Neural cell (in vitro differentiated cells): ENCODE results near the gene CPA3. TPM values are rescaled to one million over a fixed set of nuclear protein-coding genes. Genes with fewer than 3 reads are reported as not detected.

ENCODE experiments used
- H2AFZ ChIP-seq: fragments of 200-600, 300-800 bp; sonication (generic), shearing (Covaris generic); 2 replicates; pipeline ENCODE4 v1.6.0; 2014; ENCODE audit warnings: low read depth, mild to moderate bottlenecking, antibody characterized with exemption, low read length, moderate library complexity
- H3F3A ChIP-seq: fragments of 200-600 bp; shearing (Covaris generic); 2 replicates; pipeline ENCODE4 v1.6.1; 2016; ENCODE audit warnings: mild to moderate bottlenecking, moderate library complexity, mixed read lengths, antibody characterized with exemption, low read length; ENCODE audit not compliant: insufficient read depth, poor library complexity, severe bottlenecking
- H3K27ac ChIP-seq: fragments of 200-600, 300-800 bp; sonication (generic), shearing (Covaris generic); 2 replicates; pipeline ENCODE4 v1.5.1; 2014; ENCODE audit warnings: mild to moderate bottlenecking, low read length, moderate library complexity
- H3K27me3 ChIP-seq: fragments of 300-800, 200-600 bp; sonication (generic), shearing (Covaris generic); 2 replicates; pipeline ENCODE4 v1.6.0; 2014; ENCODE audit warnings: mild to moderate bottlenecking, low read depth, low read length, moderate library complexity; ENCODE audit not compliant: insufficient read depth
- H3K36me3 ChIP-seq: fragments of 300-800, 200-600 bp; sonication (generic), shearing (Covaris generic); 2 replicates; pipeline ENCODE4 v1.5.1; 2014; ENCODE audit warnings: mild to moderate bottlenecking, antibody characterized with exemption, low read length, moderate library complexity; ENCODE audit not compliant: insufficient read depth
- H3K4me2 ChIP-seq: fragments of 300-800, 200-600 bp; sonication (generic), shearing (Covaris generic); 2 replicates; pipeline ENCODE4 v1.6.0; 2014; ENCODE audit warnings: mild to moderate bottlenecking, low read length
- H3K4me3 ChIP-seq: fragments of 300-800, 200-600 bp; sonication (generic), shearing (Covaris generic); 2 replicates; pipeline ENCODE4 v1.5.1; 2014; ENCODE audit warnings: mild to moderate bottlenecking, low read length, moderate library complexity
- H3K79me2 ChIP-seq: fragments of 200-600 bp; shearing (Covaris generic); replicated peaks from 2 replicates; pipeline ENCODE4 v1.6.0; 2014; ENCODE audit warnings: mild to moderate bottlenecking, low read length, moderate library complexity; ENCODE audit not compliant: insufficient read depth
- H3K9ac ChIP-seq: fragments of 300-800, 200-600 bp; sonication (generic), shearing (Covaris generic); 2 replicates; pipeline ENCODE4 v1.6.1; 2016; ENCODE audit warnings: mild to moderate bottlenecking, low read length, mixed read lengths
- H3K9me2 ChIP-seq: fragments of 200-600 bp; shearing (Covaris generic); 2 replicates; pipeline ENCODE4 v1.6.1; 2016; ENCODE audit warnings: mild to moderate bottlenecking, low read length, mixed read lengths; ENCODE audit not compliant: insufficient read depth
- H3K9me3 ChIP-seq: fragments of 200-600, 300-800 bp; sonication (generic), shearing (Covaris generic); 2 replicates; pipeline ENCODE4 v1.6.1; 2016; ENCODE audit warnings: mild to moderate bottlenecking, mixed run types, low read length, moderate library complexity, mixed read lengths
- H4K20me1 ChIP-seq: fragments of 200-600 bp; shearing (Covaris generic); 2 replicates; pipeline ENCODE4 v1.6.1; 2016; ENCODE audit warnings: mild to moderate bottlenecking, mixed run types; ENCODE audit not compliant: insufficient read depth
- CTCF ChIP-seq: fragments of 450-650 bp; IDR thresholded peaks from 2 replicates; pipeline ENCODE4 v1.5.1; 2014; ENCODE audit warnings: antibody characterized with exemption, mild to moderate bottlenecking, moderate library complexity; ENCODE audit not compliant: poor library complexity, severe bottlenecking
- EP300 ChIP-seq: fragments of 450-650 bp; conservative IDR thresholded peaks from 2 replicates; pipeline ENCODE4 v1.6.1; 2014; ENCODE audit warnings: antibody characterized with exemption, mild to moderate bottlenecking, moderate library complexity; ENCODE audit not compliant: poor library complexity, severe bottlenecking
- EZH2 ChIP-seq: fragments of 200-600, 300-800 bp; shearing (Covaris generic), sonication (generic); IDR thresholded peaks from 2 replicates; pipeline ENCODE4 v1.6.1; 2014; ENCODE audit warnings: antibody characterized with exemption, low read length, borderline replicate concordance, mild to moderate bottlenecking; ENCODE audit not compliant: insufficient read depth, poor library complexity, severe bottlenecking
- MXI1 ChIP-seq: fragments of 450-650 bp; conservative IDR thresholded peaks from 2 replicates; pipeline ENCODE4 v1.6.1; 2014; ENCODE audit warnings: antibody characterized with exemption, mild to moderate bottlenecking; ENCODE audit not compliant: poor library complexity, severe bottlenecking
- POLR2AphosphoS5 ChIP-seq: IDR thresholded peaks from 2 replicates; pipeline ENCODE4 v1.6.1; 2012
- RAD21 ChIP-seq: fragments of 450-650 bp; conservative IDR thresholded peaks from 2 replicates; pipeline ENCODE4 v1.6.1; 2014; ENCODE audit warnings: antibody characterized with exemption, mild to moderate bottlenecking, moderate library complexity
- REST ChIP-seq: IDR thresholded peaks from 2 replicates; pipeline ENCODE4 v1.6.1; 2012; ENCODE audit warnings: borderline replicate concordance
- SMC3 ChIP-seq: fragments of 450-650 bp; conservative IDR thresholded peaks from 2 replicates; pipeline ENCODE4 v1.6.1; 2014; ENCODE audit warnings: antibody characterized with exemption, mild to moderate bottlenecking, moderate library complexity; ENCODE audit not compliant: poor library complexity
- TAF1 ChIP-seq: IDR thresholded peaks from 2 replicates; pipeline ENCODE4 v1.6.1; 2012; ENCODE audit warnings: low read depth
- polyA plus RNA-seq: library from polyadenylated mRNA; depleted of rRNA; stranded (reverse); fragments of >200 nt; gene quantifications from 2 replicates; pipeline ENCODE4 v1.2.3, GENCODE V29; 2014

The CPA3 gene
- polyA plus RNA-seq, 1 donor from 2014 or later, result not detected

- TF ChIP-seq SMC3 (no peak), EZH2 (no peak), MXI1 (no peak), RAD21 (no peak), POLR2AphosphoS5 (no peak), TAF1 (no peak), EP300 (no peak), REST (no peak), CTCF (no peak)
- Histone ChIP-seq H3K27me3 (no peaks in the 10 kb centered on the region), H3K4me3 (no peak overlapping the region), H3K79me2 (no peaks in the 10 kb centered on the region), H4K20me1 (no peaks in the 10 kb centered on the region), H3F3A (no peaks in the 10 kb centered on the region), H3K36me3 (no peaks in the 10 kb centered on the region), H3K9ac (no peak overlapping the region), H3K9me2 (no peaks in the 10 kb centered on the region), H3K4me2 (no peak overlapping the region), H2AFZ (no peak overlapping the region), H3K27ac (no peak overlapping the region), H3K9me3 (no peaks in the 10 kb centered on the region)
Observed at GRCh38 chr3:148901987-148902791, 37.1 kb downstream of the CPA3 start.

- no peaks in the 10 kb centered on the region for H3K9me3 ChIP-seq
- H3K9me2 ChIP-seq, result no peaks in the 10 kb centered on the region
- no peak overlapping the region for H3K4me2 ChIP-seq
- no peaks in the 10 kb centered on the region for H4K20me1 ChIP-seq
- no peak for TF ChIP-seq REST
- no peak for TF ChIP-seq RAD21
- no peak for TF ChIP-seq TAF1
- no peaks in the 10 kb centered on the region for H3K27me3 ChIP-seq
- H3K9ac ChIP-seq, result no peak overlapping the region
- H3K79me2 ChIP-seq, result no peaks in the 10 kb centered on the region
- H2AFZ ChIP-seq, result no peak overlapping the region
- no peak overlapping the region for H3K4me3 ChIP-seq
- H3K36me3 ChIP-seq, result no peaks in the 10 kb centered on the region
- H3F3A ChIP-seq, result no peaks in the 10 kb centered on the region
- H3K27ac ChIP-seq, result no peak overlapping the region
Observed at GRCh38 chr3:148903022-148903442, 37.9 kb downstream of the CPA3 start.
